Lung microvascular endothelial cell (primary cell): ENCODE measurements around the gene NUFIP1. TPM values are rescaled to one million over a fixed set of nuclear protein-coding genes. Genes with fewer than 3 reads are reported as not detected.
"Not testable (repeated sequence)": the region's sequence is repeated elsewhere in the genome, so short reads cannot be mapped to it uniquely, and the experiment has no call there.

Source experiments
- DNase-seq, 2 donors: peaks; one replicate each; pipeline versions ENCODE4 v3.0.0 to v3.0.0-alpha.2; 2010; ENCODE audit warnings: low read depth in 2 of 2
- total RNA-seq: library from RNA; depleted of rRNA; stranded (reverse); fragments of >200 nt; gene quantifications from 2 replicates; pipeline ENCODE4 v1.2.1, GENCODE V29; 2014

The NUFIP1 gene
- total RNA-seq, 1 donor from 2014 or later = 1.6 TPM

DNA sequence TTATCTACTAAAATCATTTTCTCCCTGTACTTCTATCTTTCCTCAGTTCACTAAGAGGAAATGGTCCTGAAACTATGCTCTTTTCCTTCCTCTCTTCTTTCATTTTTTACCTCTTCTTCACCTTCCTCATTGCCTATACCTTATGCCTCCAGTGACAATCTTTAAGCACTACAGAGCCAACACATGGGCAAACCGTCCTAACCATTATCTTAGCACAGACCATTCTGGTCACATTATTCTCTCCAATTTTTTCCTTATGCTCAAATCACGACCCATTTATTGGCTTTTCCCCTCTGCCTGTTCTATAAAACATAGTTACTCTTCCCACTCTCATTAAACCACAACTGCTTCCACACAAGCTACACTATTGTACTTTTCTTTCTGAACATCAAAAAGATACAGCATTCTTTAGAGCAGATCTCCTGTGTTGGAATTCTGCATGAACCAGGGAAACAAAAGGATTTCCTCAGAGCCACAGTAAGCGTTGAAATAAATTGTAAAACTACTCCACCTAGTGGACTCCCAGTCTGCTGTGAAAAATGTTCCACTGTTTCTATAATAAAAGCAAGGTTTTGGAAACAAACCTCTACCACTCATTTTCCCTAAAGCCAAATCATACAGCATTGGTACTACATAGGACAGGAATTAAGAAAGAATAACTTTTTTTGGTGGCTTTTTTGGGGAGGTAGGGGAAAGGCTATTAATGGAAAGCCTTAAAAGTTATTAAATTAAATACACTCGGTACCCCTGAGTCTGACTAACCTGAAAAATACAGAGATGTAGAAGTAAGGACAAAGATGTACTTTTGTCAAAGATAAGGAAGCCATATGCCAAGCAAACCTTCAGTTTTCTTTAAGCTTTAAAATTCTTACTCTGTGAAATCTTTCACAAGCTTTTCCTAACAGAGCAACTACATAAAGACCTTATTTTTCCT, 19.5 kb downstream of the NUFIP1 start:
- DNase-seq = peak; percentile 67 to 79

DNA sequence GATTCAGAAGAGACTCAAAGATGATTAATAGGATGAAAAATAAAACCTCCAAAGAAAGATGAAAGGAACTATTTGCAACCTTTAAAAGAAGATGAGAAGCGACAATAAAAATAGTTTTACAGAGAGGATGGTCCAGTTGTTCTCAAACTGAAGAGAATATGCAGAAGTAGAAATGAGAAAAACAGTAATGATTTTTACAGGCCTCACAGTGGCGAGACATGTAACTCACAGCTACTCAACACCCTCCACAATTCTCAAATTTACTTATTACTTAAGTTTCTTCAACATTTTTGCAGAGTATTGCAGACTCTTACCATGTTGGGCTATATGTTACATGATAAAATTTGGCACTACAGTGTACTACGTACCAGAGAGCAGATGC, 20.8 kb downstream of the NUFIP1 start:
- no peak for DNase-seq

DNA sequence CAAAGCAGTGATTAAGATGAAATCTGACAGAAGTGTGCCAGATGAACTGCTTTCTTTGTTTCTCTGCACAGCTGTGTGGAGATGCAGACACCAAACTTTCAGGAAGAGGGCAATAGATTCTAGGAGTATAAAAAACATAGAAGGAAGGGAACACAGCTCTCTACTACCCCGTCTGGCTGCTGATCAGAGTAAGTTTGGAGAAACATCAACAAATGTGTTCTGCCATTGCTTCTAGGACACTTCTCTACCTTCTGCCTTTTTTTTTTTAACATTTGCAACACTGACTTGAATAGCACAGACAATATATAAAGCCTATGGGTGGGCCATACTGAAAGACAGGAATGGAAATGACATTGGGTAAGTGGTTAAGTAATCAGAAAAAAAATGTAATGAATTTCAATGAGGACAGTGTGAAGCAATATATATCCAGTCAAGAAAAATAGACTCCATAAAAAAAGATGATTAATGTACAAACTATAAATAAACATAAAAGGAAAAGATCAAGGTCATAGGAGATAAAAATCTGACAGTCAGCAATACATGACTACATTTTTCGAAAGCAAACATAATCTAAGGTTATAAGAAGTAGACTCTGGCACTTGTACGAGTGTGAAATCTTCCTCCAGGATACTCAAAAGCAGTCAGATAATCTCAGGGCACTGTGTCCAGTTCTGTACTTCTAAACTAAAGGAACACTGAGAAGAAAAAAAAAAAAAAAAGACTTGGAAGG, 21.4 kb downstream of the NUFIP1 start:
- peak; percentile 24 to 52 for DNase-seq

DNA sequence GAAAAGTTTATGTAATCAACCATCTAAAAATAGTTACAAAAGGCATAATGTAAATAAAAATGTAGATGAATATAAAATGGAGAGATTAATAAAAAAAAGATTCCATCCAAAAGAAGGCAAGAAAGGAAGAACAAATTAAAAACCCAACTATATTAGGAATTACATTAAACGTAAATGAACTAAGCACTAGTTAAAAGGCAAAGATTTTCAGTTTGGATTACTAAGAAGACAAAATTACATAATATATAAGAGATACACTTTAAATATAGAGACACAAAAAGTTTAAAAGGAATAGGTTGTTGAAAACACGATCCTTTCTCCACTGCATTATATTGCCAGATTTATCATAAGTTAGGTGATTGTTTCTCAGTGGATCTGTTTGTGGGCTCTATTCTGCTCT, 27.3 kb downstream of the NUFIP1 start:
- no peak for DNase-seq

DNA sequence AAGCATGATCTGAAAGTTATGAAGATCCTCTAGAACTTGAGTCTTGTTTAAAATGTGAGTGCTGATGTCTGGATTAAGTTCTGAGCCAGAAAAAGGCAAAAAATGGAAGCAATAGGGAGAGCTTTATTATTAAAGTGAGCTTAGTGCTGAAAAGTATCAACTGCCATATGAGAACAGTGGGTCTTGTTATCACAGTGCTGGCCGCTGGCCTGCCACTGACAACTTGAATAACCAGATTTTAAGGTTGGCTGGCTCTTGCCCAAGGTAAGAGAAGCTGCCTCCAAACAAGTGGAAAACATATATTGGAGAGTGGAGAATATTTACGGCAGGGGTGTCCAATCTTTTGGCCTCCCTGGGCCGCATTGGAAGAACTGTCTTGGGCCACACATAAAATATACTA, 33.9 kb downstream of the NUFIP1 start:
- no peak for DNase-seq

DNA sequence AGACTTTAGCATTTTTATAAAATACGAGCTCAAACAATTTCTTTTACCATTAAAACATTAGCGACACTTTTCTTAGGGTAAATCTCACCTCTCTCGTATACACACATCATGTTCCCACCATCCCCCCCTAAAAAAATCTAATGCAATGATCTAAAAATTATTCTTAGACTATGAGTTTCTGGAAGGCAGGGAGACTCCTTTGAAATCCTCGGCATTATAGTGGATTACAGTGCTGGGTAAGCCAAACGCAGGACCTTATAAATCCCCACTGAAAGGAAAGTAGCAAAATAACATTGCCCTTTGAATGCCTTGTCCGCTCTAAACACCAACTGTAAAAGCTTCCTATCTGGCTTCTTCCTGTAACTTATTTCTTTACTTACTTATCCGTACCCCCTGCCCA, 35.0 kb downstream of the NUFIP1 start:
- no peak for DNase-seq

DNA sequence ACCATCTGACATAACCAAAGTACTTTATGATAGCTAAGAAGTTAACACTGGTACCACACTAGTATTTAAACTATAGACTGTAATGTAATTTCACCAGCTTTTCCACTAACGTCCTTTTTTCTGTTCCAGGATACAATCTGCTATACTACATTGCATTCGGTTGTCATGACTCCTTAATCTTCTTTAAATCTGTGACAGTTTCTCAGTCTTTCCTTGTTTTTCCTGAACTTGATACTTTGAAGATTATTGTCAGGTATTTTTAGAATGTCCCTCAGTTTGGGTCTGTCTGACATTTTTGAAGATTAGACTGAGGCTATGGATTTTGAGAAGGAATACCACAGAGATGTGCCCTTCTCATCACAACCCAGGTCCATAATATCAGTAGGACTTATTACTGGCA, 36.6 kb downstream of the NUFIP1 start:
- DNase-seq = no peak

DNA sequence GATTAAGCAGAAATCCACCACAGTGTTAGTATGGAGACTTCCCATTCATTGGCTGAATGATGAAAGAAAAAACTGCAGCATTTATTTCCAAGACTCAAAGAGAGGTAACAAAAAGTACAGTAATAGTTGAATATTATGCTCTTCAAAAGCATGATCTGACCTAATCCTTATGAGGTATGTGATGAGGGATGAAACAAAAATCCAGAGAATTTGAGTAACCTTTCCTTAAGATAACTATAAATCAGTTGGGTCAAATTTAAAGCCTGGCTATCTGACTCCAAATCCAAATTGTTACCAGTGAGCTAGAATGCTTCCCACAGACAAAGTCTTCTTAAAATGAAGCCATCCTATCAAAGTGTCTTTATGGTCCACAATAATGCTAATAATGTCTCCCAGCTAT, 38.1 kb downstream of the NUFIP1 start:
- no peak for DNase-seq

DNA sequence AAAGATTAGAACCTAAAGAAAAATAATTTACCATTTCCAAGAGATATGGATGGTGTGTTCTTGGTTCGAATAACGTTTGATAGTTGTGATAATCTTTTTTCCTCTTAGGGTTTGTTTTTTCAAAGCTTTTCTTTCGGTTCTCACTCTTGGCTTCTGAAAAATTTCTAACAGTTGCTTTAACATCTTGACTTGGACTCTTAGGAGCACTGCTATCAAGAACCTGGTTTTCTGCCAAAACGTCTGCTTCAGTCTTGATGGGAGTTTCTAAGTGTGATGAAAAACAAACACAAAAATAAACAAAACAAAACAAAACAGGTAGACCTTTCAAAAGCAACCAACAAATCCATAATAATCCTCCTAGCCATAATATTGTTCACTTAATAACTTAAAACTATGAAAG, 45.9 kb downstream of the NUFIP1 start:
- DNase-seq = not testable (repeated sequence)

DNA sequence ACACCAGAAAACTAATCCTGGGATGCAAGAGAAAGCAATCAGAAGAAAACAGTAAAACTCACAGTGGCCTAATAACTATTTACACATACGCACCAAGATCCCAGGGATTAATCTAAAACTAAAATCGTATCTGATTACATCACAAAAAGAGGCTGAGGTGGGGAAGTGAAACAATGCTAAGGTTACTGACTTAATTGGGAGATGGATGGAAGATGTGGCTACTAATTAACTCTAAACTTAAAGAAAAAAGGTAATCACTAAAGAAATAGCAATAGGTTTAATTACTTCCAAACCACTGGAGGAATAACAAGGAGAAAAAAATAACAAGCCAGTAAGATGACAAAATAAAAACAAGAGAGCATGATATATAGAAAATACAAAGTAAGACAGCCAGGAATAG, 50.4 kb downstream of the NUFIP1 start:
- DNase-seq = no peak

DNA sequence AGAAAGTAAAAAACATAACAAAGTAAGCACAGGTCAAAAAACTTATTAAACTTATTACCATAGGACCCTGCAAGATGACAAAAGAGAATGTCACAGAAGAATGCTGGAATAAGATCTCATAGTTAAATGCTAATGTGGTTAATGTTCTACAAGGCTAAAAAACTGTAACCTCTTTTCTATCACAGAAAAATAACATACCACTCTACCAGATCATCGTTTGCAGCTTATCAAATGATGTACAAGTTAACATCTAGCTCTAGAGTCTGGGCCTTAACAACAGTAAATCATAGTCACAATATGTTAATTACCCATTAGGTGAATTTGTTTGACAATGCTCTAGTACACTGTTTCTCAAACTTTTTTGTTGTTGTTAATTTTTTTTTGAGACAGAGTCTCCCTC, 53.0 kb downstream of the NUFIP1 start:
- no peak for DNase-seq

DNA sequence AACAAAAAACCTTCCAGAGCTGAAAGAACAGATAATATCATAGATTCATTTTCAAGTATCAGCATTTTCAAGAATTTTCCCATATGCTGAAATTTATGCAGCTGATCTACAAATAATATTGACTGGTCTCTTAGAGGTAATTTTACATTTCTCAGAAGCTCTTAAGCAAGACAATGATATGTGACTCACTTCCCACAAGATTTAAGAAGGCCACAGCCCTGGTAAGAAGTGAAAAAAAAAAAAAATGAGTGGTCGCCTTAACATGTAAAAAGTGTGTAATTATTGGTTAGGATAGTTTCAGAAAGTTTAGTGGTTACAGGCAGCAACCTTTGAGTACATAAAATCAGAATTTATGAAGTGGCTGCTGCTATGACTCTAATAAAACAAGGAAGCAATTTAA, 54.5 kb downstream of the NUFIP1 start:
- peak in 1 of 2 donors; percentile 74 for DNase-seq

DNA sequence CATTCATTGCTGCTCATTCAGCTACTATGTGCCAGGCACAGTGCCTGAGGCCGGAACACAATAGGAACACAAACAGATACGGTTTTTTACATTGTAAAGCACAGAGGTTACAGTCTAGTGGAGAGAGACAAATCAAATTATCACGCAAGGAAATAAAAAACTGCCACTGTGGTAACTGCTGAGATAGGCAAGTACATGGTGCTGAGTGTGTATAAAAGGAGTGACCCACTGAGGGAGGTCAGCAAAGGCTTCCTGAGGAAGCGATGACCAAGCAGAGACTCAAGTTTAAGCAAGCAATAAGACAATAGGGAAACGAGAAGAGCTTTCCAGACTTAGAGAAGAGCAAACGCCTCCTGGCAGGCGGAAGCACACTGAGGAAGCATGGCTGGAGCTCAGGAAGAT, 56.4 kb downstream of the NUFIP1 start:
- peak; percentile 68 to 98 for DNase-seq

DNA sequence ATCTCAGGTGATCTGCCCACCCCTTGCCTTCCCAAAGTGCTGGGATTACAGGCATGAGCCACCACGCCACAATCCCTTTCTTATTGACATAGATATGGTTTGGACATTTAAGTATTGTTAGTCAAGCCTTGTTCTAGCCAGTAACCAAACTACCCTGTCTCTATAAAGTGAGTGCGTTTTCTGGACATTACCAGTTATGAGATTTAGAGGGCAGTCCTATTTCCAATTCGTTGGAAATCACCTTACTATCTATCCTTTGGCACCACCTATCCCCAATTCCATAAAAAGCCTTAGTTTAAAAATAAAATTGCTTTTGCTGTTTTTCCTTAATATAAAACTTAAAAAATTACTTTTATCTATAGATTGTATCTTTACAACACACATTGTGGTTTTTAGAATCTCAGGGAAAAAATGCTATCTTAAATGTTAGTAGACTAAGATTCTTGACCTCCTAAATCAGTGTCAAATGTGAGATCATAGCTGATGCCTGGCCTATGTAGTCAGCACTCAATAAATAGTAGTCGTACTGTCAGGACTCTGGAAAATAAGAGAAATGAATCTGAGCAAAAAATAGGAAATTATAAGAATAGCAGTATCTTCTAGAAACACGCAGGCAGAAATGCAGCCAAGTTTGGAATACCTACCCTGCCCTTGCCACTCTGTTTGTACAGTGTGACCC, 57.0 kb downstream of the NUFIP1 start:
- DNase-seq = peak in 1 of 2 donors; percentile 2

DNA sequence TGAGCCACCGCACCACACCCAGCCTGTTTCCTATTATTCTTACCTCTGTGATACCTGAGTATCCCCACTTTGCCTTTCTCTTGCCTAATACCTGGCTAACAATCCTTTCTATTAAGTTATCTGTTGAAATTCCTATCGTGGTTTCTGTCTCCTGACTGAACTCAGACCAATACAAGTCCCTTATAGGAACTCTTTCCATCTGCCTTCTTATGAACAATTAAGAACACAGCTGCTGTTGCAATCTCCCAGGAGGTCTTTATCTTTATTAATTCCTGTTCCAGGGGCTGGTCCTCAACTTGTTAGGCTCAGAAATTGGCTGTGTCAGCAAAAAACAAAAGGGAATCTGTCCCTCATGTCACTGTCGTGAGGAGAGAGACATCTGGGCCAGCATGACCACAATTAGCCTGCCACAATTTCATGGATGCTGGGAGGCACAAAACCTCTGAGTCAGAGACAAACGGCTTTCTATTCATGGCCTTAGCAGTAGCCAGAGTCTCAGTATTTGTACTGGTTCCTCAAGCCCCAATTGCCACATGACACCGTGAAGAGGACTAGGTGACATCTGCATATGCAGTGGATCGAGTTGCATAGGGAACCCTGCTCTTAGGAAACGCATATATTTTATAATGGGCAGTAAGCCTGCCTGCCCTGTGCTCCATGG, 58.2 kb downstream of the NUFIP1 start:
- DNase-seq = peak in 1 of 2 donors; percentile 8

DNA sequence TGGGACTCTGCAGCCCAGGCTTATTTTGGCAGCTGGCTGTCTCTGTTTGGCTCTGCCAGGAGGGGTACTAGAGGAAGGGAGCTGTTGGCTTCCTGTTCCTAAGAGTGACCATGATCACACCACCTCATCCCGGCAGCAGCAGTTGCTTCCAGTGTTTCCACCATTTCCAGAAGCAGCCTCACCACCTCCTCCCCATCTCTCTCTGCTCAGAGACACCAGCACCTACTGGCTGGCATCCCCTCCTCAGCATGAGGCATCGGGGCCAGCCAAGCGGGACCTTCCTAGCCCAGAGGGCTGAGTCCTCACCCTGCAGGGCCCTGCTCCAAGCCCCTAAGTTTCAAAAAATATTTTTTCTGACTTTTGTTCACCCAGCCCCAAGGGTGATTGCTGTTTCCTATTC, 59.0 kb downstream of the NUFIP1 start:
- peak in 1 of 2 donors; percentile 38 for DNase-seq

DNA sequence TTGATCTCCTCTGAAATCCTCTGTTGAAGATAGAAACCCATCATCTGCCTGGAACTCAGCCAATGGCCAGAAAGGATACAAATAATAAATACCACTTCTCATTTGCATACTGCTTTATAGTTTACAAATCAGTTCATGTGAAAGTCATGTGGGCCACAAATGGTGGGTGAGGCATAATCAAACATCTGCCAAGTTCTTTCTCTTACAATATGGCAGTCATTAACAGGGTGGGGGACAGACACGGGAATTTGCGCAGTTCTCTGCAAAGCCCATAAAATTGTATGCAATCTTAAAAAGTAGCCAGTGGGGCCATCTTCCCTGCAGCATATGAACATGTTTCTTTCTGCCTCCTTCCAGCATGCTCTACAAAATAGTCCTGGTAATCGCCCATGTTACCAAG, 59.6 kb downstream of the NUFIP1 start:
- no peak for DNase-seq

DNA sequence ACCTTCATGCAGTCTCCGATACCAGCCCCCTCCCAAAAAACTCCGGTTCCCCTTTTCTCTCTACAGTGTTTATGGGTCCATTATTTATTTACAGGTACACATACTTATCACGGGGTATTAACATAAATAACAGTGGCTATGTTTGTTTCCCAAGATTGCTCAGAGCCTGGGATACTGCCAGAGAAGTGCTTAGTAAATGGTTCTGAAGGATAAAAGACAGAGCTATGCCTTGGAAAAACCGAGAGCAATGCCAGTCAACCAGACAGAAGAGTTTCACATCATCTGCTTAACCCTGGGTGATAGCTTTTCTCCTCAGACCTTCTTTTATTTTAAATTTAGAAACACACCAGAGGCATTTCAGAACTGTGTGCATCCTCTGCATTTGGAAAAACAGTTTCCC, 61.3 kb downstream of the NUFIP1 start:
- no peak for DNase-seq

DNA sequence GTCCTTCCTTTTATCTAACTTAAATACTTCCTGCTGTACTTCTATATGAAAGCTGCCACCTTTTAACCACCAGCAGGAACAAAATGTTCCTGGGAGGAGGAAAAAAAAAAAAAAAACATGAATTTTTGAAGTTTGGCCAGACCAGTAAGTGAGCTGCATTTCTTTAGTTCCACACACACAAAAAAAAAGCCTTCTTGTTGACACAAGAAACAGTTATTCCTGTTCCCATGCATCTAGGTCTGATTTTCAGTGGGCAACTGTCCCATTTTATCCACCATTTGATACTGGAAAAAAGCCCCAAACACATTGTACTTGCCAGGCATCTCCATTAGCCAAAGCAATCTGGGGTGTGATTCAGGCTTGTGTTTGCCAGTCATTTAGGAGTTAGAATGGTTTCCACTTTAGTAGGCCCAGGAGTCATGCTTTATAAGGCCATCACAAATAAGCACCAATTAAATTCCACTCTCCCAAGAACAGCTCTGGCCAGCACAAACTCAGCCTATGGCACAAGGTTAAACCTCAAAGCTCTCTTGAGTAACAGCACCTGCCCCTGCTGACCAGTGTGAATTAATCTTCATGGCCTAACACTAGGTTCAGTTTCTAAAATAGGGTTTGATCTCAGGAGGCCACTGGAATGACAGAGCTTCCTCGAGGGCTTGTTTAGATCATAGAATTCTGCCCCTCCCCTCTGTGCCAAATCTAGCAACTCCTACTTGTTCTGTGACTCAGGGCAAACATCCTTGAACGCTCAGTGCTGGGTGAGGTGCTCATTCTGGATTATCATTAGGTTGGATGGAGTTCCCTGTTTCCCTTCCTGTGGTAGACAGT, 67.1 kb downstream of the NUFIP1 start:
- DNase-seq = peak; percentile 64 to 85

DNA sequence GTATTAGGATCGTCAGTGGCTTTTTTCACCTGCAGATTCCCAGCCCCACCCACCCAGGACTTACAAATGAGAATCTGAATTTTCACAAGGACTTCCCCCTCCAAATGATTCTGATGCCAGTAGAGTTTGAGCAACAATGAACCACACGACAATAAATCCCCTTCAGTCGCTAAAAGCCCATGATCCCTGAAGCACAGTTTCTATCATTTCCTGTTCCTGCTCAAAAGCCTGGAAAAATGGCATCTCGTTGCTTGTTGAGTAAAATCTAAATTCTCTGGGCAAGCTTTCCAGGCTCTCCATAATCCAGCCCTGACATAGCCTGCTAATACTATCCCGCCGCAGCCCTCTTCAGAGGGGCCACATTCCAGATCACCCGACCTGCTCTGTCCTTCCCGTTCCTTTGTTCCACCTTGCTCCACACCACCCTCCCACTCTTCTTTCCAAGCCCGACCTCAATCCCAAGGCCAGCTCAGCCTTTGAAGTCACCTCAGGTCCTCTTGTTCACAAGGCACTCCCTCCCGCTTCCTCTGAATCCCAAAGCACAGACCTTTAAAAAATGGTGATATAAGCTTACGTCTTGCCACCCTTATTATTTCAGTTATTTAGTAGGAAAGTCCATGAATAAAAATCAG, 67.9 kb downstream of the NUFIP1 start:
- peak in 1 of 2 donors; percentile 28 for DNase-seq
